H54 (cell line): Measurements from ENCODE around the gene NCDN.

Source experiments
- DNase-seq: peaks from one replicate; pipeline ENCODE4 v3.0.0; 2011; ENCODE audit warnings: low spot score, mixed read lengths; ENCODE audit not compliant: insufficient read length
- FAIRE-seq: peaks from 3 replicates; lab custom pipeline; 2011; peaks lifted over from hg19 to GRCh38; lab: Jason Lieb, UNC
- POLR2A ChIP-seq: IDR thresholded peaks from 2 replicates; pipeline ENCODE4 v1.6.1; 2011; ENCODE audit warnings: low read depth, mild to moderate bottlenecking, low read length

The NCDN gene

GRCh38 chr1:35586808-35587207 lies 29.2 kb downstream of the NCDN start:
- no peak for FAIRE-seq
- no peak for TF ChIP-seq POLR2A
- DNase-seq: no peak

GRCh38 chr1:35587736-35588135 lies 30.1 kb downstream of the NCDN start:
- FAIRE-seq (no peak), DNase-seq (no peak)
- no peak for TF ChIP-seq POLR2A

GRCh38 chr1:35588197-35588910 lies 30.8 kb downstream of the NCDN start:
- DNase-seq (no peak), FAIRE-seq (no peak)
- TF ChIP-seq POLR2A: no peak

- TF ChIP-seq POLR2A: no peak
- DNase-seq (no peak), FAIRE-seq (no peak)
Observed at GRCh38 chr1:35589516-35590427, 32.2 kb downstream of the NCDN start.

- DNase-seq (no peak), FAIRE-seq (no peak)
- no peak for TF ChIP-seq POLR2A
Observed at GRCh38 chr1:35590476-35591040, 33.0 kb downstream of the NCDN start.

- no peak for TF ChIP-seq POLR2A
- DNase-seq (no peak), FAIRE-seq (no peak)
Observed at GRCh38 chr1:35591211-35591610, 33.6 kb downstream of the NCDN start.

- no peak for FAIRE-seq
- no peak for TF ChIP-seq POLR2A
- DNase-seq: no peak
Observed at GRCh38 chr1:35592991-35593769, 35.6 kb downstream of the NCDN start.

- DNase-seq: no peak
- FAIRE-seq: no peak
- TF ChIP-seq POLR2A: no peak
Observed at GRCh38 chr1:35594005-35594760, 36.6 kb downstream of the NCDN start.

- FAIRE-seq: no peak
- no peak for TF ChIP-seq POLR2A
- DNase-seq: no peak
Observed at GRCh38 chr1:35595684-35596083, 38.1 kb downstream of the NCDN start.

GRCh38 chr1:35597870-35598269 lies 40.3 kb downstream of the NCDN start:
- TF ChIP-seq POLR2A: no peak
- DNase-seq (no peak), FAIRE-seq (no peak)

GRCh38 chr1:35598895-35599294 lies 41.3 kb downstream of the NCDN start:
- TF ChIP-seq POLR2A: no peak
- no peak for DNase-seq
- no peak for FAIRE-seq

- no peak for TF ChIP-seq POLR2A
- DNase-seq (no peak), FAIRE-seq (no peak)
Observed at GRCh38 chr1:35599411-35599810, 41.8 kb downstream of the NCDN start.

GRCh38 chr1:35600593-35600992 lies 43.0 kb downstream of the NCDN start:
- FAIRE-seq: no peak
- no peak for DNase-seq
- TF ChIP-seq POLR2A: no peak
